ENCODE results near the gene GCFC2.
"Not testable (repeated sequence)": the region's sequence is repeated elsewhere in the genome, so short reads cannot be mapped to it uniquely, and the experiment has no call there.

Gene GCFC2

GRCh38 chr2:75688196-75688595, 22.5 kb downstream of the GCFC2 start:
- TF ChIP-seq Cebpa-rat (IDR thresholded peaks at IDR 0.05) = no peak
- no peaks in the 10 kb centered on the region for H4K20me1 ChIP-seq
- no peak overlapping the region for H3K27ac ChIP-seq
- H3K4me3 ChIP-seq = no peak overlapping the region
- H3K4me2 ChIP-seq = no peak overlapping the region
- H3K36me3 ChIP-seq = peaks cover 16% of the 10 kb centered on the region
- no peak overlapping the region for H3K9ac ChIP-seq
- H3K4me1 ChIP-seq = no peaks in the 10 kb centered on the region
- no peaks in the 10 kb centered on the region for H3K27me3 ChIP-seq
- no peaks in the 10 kb centered on the region for H3K9me3 ChIP-seq

- H3K4me3 ChIP-seq, H3K4me2 ChIP-seq, H4K20me1 ChIP-seq, H3K27me3 ChIP-seq, H3K9ac ChIP-seq, H3K9me3 ChIP-seq, H3K27ac ChIP-seq, H3K4me1 ChIP-seq: not testable (repeated sequence)
- peaks cover 29% of the 10 kb centered on the region for H3K36me3 ChIP-seq
Observed at GRCh38 chr2:75683430-75683829, 27.3 kb downstream of the GCFC2 start.

GRCh38 chr2:75680402-75680801, 30.3 kb downstream of the GCFC2 start:
- Histone ChIP-seq H3K36me3 (peaks cover 18% of the 10 kb centered on the region), H3K4me1 (no peaks in the 10 kb centered on the region), H3K4me3 (no peak overlapping the region), H3K9ac (no peak overlapping the region), H3K9me3 (no peaks in the 10 kb centered on the region; the same call in 1 of the 2 replicates), H3K27me3 (no peaks in the 10 kb centered on the region), H3K4me2 (no peak overlapping the region), H4K20me1 (no peaks in the 10 kb centered on the region), H3K27ac (no peak overlapping the region)
- TF ChIP-seq Cebpa-rat (IDR thresholded peaks at IDR 0.05) = no peak

GRCh38 chr2:75679556-75679955, 31.2 kb downstream of the GCFC2 start:
- no peak for TF ChIP-seq Cebpa-rat (IDR thresholded peaks at IDR 0.05)

GRCh38 chr2:75676464-75676863, 34.3 kb downstream of the GCFC2 start:
- Histone ChIP-seq H3K9ac (no peak overlapping the region), H3K4me2 (no peak overlapping the region), H4K20me1 (no peaks in the 10 kb centered on the region), H3K9me3 (no peaks in the 10 kb centered on the region; the same call in 1 of the 2 replicates), H3K27ac (no peak overlapping the region), H3K27me3 (no peaks in the 10 kb centered on the region), H3K4me1 (no peaks in the 10 kb centered on the region), H3K4me3 (no peak overlapping the region), H3K36me3 (peaks cover 20% of the 10 kb centered on the region)
- TF ChIP-seq Cebpa-rat (IDR thresholded peaks at IDR 0.05) = no peak

More at GRCh38 chr2:75679556-75679955, 31.2 kb downstream of the GCFC2 start:
- Histone ChIP-seq H3K36me3 (peaks cover 17% of the 10 kb centered on the region), H3K4me2 (no peak overlapping the region), H3K27ac (no peak overlapping the region), H3K27me3 (no peaks in the 10 kb centered on the region), H3K9ac (no peak overlapping the region), H4K20me1 (no peaks in the 10 kb centered on the region), H3K9me3 (no peaks in the 10 kb centered on the region; the same call in 1 of the 2 replicates), H3K4me3 (no peak overlapping the region), H3K4me1 (no peaks in the 10 kb centered on the region)

GRCh38 chr2:75675908-75676307, 34.8 kb downstream of the GCFC2 start:
- TF ChIP-seq Cebpa-rat (IDR thresholded peaks at IDR 0.05) = peak; percentile 56; the same call in 1 of the 2 replicates
- no peak overlapping the region for H3K4me2 ChIP-seq
- H3K36me3 ChIP-seq = peaks cover 20% of the 10 kb centered on the region
- no peak overlapping the region for H3K4me3 ChIP-seq
- no peaks in the 10 kb centered on the region for H4K20me1 ChIP-seq
- H3K9ac ChIP-seq = no peak overlapping the region
- no peak overlapping the region for H3K27ac ChIP-seq
- no peaks in the 10 kb centered on the region for H3K4me1 ChIP-seq
- no peaks in the 10 kb centered on the region for H3K9me3 ChIP-seq
- H3K27me3 ChIP-seq = no peaks in the 10 kb centered on the region

GRCh38 chr2:75675423-75675822, 35.3 kb downstream of the GCFC2 start:
- not testable (repeated sequence) for H4K20me1 ChIP-seq, H3K4me3 ChIP-seq, H3K4me2 ChIP-seq, H3K27ac ChIP-seq, H3K27me3 ChIP-seq, H3K9ac ChIP-seq, H3K9me3 ChIP-seq, H3K4me1 ChIP-seq
- H3K36me3 ChIP-seq = peaks cover 20% of the 10 kb centered on the region

GRCh38 chr2:75667884-75668283, 42.8 kb downstream of the GCFC2 start:
- TF ChIP-seq Cebpa-rat (IDR thresholded peaks at IDR 0.05) = no peak
- H3K4me1 ChIP-seq = no peaks in the 10 kb centered on the region
- no peak overlapping the region for H3K4me2 ChIP-seq
- no peaks in the 10 kb centered on the region for H4K20me1 ChIP-seq
- no peaks in the 10 kb centered on the region for H3K27me3 ChIP-seq
- no peak overlapping the region for H3K9ac ChIP-seq
- no peak overlapping the region for H3K27ac ChIP-seq
- H3K9me3 ChIP-seq = no peaks in the 10 kb centered on the region
- H3K36me3 ChIP-seq = peaks cover 44% of the 10 kb centered on the region
- H3K4me3 ChIP-seq = no peak overlapping the region

GRCh38 chr2:75666911-75667310, 43.8 kb downstream of the GCFC2 start:
- no peak for TF ChIP-seq Cebpa-rat (IDR thresholded peaks at IDR 0.05)
- Histone ChIP-seq H4K20me1 (no peaks in the 10 kb centered on the region), H3K4me2 (no peak overlapping the region), H3K27ac (no peak overlapping the region), H3K9me3 (no peaks in the 10 kb centered on the region), H3K4me3 (no peak overlapping the region), H3K36me3 (peaks cover 42% of the 10 kb centered on the region), H3K9ac (no peak overlapping the region), H3K4me1 (no peaks in the 10 kb centered on the region), H3K27me3 (no peaks in the 10 kb centered on the region)

- TF ChIP-seq Cebpa-rat (IDR thresholded peaks at IDR 0.05) = no peak
- H3K4me3 ChIP-seq = no peak overlapping the region
- no peak overlapping the region for H3K27ac ChIP-seq
- H3K27me3 ChIP-seq = no peaks in the 10 kb centered on the region
- no peaks in the 10 kb centered on the region for H3K4me1 ChIP-seq
- no peak overlapping the region for H3K9ac ChIP-seq
- H4K20me1 ChIP-seq = 0 out of 2 replicates have a peak, but pooled peaks cover 5% of the 10 kb centered on the region
- H3K36me3 ChIP-seq = peaks cover 91% of the 10 kb centered on the region
- H3K9me3 ChIP-seq = peaks cover 18% of the 10 kb centered on the region
- no peak overlapping the region for H3K4me2 ChIP-seq
Observed at GRCh38 chr2:75657798-75658197, 52.9 kb downstream of the GCFC2 start.

GRCh38 chr2:75656563-75656962, 54.2 kb downstream of the GCFC2 start:
- peaks cover 18% of the 10 kb centered on the region for H3K9me3 ChIP-seq
- H3K36me3 ChIP-seq = peaks cover 93% of the 10 kb centered on the region
- H3K9ac ChIP-seq = no peak overlapping the region
- H3K4me3 ChIP-seq = no peak overlapping the region
- 0 out of 2 replicates have a peak, but pooled peaks cover 5% of the 10 kb centered on the region for H4K20me1 ChIP-seq
- no peak for TF ChIP-seq Cebpa-rat (IDR thresholded peaks at IDR 0.05)
- H3K27ac ChIP-seq = no peak overlapping the region
- H3K27me3 ChIP-seq = no peaks in the 10 kb centered on the region
- no peaks in the 10 kb centered on the region for H3K4me1 ChIP-seq
- no peak overlapping the region for H3K4me2 ChIP-seq

Data from BLaER1 (cell line).